Fibroblast of lung (primary cell): ENCODE results near the gene PGM5. TPM values are rescaled to one million over a fixed set of nuclear protein-coding genes. Genes with fewer than 3 reads are reported as not detected.
A peak's percentile ranks its signal among the peaks of the same experiment; 100 is the strongest.
"Not testable (repeated sequence)": the region's sequence is repeated elsewhere in the genome, so short reads cannot be mapped to it uniquely, and the experiment has no call there.

ENCODE experiments used
- DNase-seq, 2 donors: peaks; one replicate each; pipeline versions ENCODE4 v3.0.0 to v3.0.0-alpha.2; 2010; ENCODE audit warnings: low read depth in 2 of 2
- H2AFZ ChIP-seq: 2 replicates; pipeline ENCODE4 v1.5.1; 2012; ENCODE audit warnings: low read length, control low read depth, inconsistent platforms
- H3K27ac ChIP-seq: 2 replicates; pipeline ENCODE4 v1.5.1; 2011; ENCODE audit warnings: low read length, control low read depth; ENCODE audit not compliant: insufficient read depth
- H3K27me3 ChIP-seq: 2 replicates; pipeline ENCODE4 v1.5.1; 2011; ENCODE audit warnings: mild to moderate bottlenecking, low read length; ENCODE audit not compliant: control insufficient read depth, insufficient read depth
- H3K36me3 ChIP-seq: 2 replicates; pipeline ENCODE4 v1.5.1; 2011; ENCODE audit warnings: low read length; ENCODE audit not compliant: control insufficient read depth, insufficient read depth
- H3K4me1 ChIP-seq: 2 replicates; pipeline ENCODE4 v1.5.1; 2011; ENCODE audit warnings: low read length; ENCODE audit not compliant: control insufficient read depth, insufficient read depth; ENCODE audit errors: extremely low read depth
- H3K4me2 ChIP-seq: 2 replicates; pipeline ENCODE4 v1.5.1; 2011; ENCODE audit warnings: low read length, control low read depth; ENCODE audit not compliant: insufficient read depth; ENCODE audit errors: extremely low read depth
- H3K4me3 ChIP-seq, 4 experiments: fragments of 200-600 bp in 1 of 4; sonication (generic) in 1 of 4; replicated peaks in 1 of 4; 2 replicates each; pipeline ENCODE4 v1.5.1; 2011 to 2016; ENCODE audit warnings: low read length in 4 of 4, low read depth in 3 of 4, mild to moderate bottlenecking in 3 of 4, control low read depth in 2 of 4, inconsistent platforms in 1 of 4, mixed read lengths in 1 of 4; ENCODE audit not compliant: insufficient read depth in 1 of 4; ENCODE audit errors: control extremely low read depth in 1 of 4
- H3K79me2 ChIP-seq: 2 replicates; pipeline ENCODE4 v1.5.1; 2012; ENCODE audit warnings: mild to moderate bottlenecking, low read length, inconsistent platforms; ENCODE audit not compliant: control insufficient read depth, insufficient read depth
- H3K9ac ChIP-seq: 2 replicates; pipeline ENCODE4 v1.5.1; 2011; ENCODE audit warnings: mild to moderate bottlenecking, low read length, control low read depth; ENCODE audit not compliant: insufficient read depth
- H3K9me3 ChIP-seq: 2 replicates; pipeline ENCODE4 v1.5.1; 2012; ENCODE audit warnings: low read depth, low read length; ENCODE audit not compliant: control insufficient read depth, insufficient read depth
- H4K20me1 ChIP-seq: 2 replicates; pipeline ENCODE4 v1.5.1; 2011; ENCODE audit warnings: low read length; ENCODE audit not compliant: control insufficient read depth, insufficient read depth; ENCODE audit errors: extremely low read depth
- polyA plus RNA-seq, 2 donors: library from polyadenylated mRNA; depleted of rRNA in 1 of 2; stranded (reverse) in 1 of 2; unstranded in 1 of 2; fragments of >200 nt; gene quantifications; 2 replicates each; pipeline ENCODE4 v1.2.1, GENCODE V29; 2011 to 2012; ENCODE audit warnings: missing spikeins in 1 of 2
- total RNA-seq: library from RNA; depleted of rRNA; stranded (reverse); fragments of >200 nt; gene quantifications from 2 replicates; pipeline ENCODE4 v1.2.1, GENCODE V29; 2014

The PGM5 gene
- total and polyA plus RNA-seq, 2 donors (not counting 1 experiment from before 2014, with no cell fraction given), result 42.6 to 113 TPM

DNA sequence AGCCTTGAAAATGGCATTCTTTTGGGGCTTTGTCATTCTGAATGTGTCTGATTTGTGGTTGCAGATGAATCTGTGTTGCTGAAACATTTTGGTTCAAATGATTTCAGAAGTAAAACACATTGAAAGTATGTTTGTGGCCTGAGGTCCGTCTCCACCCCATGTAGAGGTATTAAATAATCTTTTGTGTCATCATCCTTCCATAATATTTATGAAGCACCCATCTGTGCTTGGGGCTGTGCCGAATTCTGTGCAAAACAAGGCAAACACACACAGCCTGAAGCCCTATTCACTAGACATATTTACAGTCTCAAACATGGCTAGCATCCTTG, 40.6 kb downstream of the PGM5 start:
- not testable (repeated sequence) for H3K4me3 ChIP-seq, H3K9me3 ChIP-seq, H2AFZ ChIP-seq, H3K36me3 ChIP-seq, H3K79me2 ChIP-seq, H4K20me1 ChIP-seq, H3K27me3 ChIP-seq, H3K9ac ChIP-seq, H3K4me1 ChIP-seq
- Histone ChIP-seq H3K4me2 (peak overlapping the region; percentile 25), H3K27ac (peak overlapping the region; percentile 14)
- peak; percentile 67 to 89 for DNase-seq

DNA sequence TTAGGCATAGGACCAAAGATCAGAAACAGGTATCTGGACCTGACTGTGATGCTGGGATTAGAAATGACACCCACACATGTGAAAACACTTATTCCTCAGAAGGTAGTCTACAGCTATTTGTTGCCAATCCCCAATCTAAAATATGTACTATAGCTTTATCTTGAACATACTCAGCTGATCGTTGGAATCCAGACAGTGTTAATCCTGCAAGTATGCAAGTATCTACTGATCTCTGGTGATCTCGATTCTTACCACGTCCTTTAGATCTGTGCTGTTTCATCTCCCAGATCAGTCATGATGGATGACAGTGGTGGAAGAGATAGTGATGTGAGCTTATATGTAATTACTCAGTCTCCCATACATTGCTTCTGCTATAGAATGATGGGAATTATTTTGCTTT, 41.4 kb downstream of the PGM5 start:
- DNase-seq, result peak in 1 of 2 donors; percentile 19
- H3K79me2 ChIP-seq, H3K36me3 ChIP-seq, H3K4me3 ChIP-seq, H2AFZ ChIP-seq, H3K27me3 ChIP-seq, H3K4me1 ChIP-seq, H3K27ac ChIP-seq, H3K9ac ChIP-seq, H3K9me3 ChIP-seq, H4K20me1 ChIP-seq, H3K4me2 ChIP-seq: not testable (repeated sequence)

DNA sequence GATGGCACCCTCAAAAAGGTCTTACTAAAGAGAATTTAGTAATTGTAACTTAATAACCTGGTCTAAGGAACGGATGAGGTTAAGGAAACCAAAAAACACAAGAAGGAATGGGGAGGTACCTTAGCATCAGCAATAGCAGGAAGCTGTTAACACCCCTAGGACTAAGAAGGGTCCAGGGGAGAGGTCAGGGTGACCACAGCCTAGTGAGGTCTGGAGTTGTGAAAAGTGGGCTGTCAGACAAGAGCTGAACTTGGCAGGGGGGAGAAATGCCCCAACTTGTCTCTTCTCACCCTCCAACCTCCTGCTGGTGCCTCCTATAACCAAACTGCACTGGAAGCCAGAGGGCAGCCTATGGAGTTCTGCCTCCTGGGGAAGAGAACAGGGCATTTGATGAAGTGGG, 41.9 kb downstream of the PGM5 start:
- H3K36me3 ChIP-seq, H3K27me3 ChIP-seq, H3K4me2 ChIP-seq, H4K20me1 ChIP-seq, H3K79me2 ChIP-seq, H2AFZ ChIP-seq, H3K4me3 ChIP-seq, H3K9ac ChIP-seq, DNase-seq, H3K4me1 ChIP-seq, H3K27ac ChIP-seq, H3K9me3 ChIP-seq: not testable (repeated sequence)

DNA sequence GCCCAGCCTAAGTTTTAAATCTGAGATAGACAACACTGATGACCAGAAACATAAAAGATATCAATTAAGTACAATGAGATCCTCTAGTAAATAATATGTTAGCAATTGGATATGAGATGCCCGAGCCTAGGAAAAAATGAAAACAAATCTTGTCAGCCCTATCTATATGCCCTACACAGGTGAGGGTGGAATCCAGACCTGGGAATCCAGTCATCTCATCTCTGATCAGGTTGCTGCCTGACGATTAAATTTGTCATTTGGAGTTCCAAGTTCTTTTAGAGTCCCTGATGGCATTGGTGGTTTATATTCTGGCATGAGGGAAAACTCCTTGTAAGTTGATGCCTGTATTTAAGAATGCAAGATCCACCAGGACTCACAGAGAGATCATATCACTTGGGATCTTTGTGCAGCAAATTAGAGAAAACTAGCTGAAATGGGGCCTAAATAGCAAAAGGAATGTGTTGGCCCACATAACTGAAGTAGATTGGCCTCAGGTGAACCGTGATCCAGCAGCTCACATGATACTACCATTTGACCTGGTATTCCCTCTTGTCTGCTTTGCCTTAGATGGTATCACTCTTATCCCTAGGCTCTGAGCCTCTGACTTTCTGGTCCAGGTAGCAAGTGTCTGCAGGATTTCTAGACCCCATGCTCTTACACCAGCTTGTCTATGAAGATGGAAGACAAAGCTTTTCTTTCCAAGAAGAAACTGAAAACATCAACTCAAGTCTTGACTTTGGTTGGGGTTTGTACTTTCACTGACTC, 48.2 kb downstream of the PGM5 start:
- not testable (repeated sequence) for H3K9ac ChIP-seq, H3K9me3 ChIP-seq, DNase-seq, H3K4me3 ChIP-seq, H3K36me3 ChIP-seq, H3K27me3 ChIP-seq, H3K4me2 ChIP-seq, H3K79me2 ChIP-seq, H3K27ac ChIP-seq, H3K4me1 ChIP-seq, H2AFZ ChIP-seq, H4K20me1 ChIP-seq

DNA sequence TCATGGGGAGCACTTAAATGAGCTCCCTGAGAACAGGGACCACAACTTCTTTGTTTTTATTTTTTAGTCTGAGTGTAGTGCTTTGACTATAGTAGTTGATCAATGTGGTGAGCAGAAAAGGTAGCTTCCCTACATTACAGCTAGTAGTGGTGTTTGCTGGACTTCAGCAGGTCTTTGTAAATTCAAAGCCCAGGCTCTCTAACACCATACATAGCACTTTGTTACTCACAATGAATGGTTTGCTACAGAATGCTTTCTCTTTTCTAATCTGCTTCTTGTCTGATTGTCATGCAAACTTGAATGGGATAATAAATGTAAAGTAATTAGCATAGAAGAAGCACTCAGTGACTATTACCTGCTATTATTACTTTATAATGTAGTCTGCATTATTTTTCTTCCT, 55.5 kb downstream of the PGM5 start:
- not testable (repeated sequence) for H4K20me1 ChIP-seq, H3K4me3 ChIP-seq, DNase-seq, H3K4me1 ChIP-seq, H3K27me3 ChIP-seq, H3K27ac ChIP-seq, H3K4me2 ChIP-seq, H3K36me3 ChIP-seq, H3K79me2 ChIP-seq, H2AFZ ChIP-seq, H3K9ac ChIP-seq, H3K9me3 ChIP-seq

DNA sequence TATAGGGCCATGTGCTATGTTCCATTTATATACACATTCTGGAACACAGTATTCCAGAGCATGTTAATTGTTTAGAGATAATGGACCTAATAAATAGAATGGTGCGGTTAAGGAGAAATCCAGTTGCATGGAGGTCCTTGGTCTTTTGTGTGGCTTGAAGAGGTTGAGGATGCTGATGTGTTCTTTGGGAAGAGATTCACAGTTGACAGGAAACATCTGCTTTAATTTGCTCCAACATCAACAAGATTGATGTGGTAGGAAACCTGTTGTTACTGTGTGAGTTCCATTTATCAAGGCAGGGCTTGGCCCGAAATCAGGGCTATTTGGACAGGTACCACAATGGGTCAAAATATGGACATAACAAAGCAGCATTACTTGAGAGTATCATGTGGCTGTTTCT, 56.3 kb downstream of the PGM5 start:
- H3K9ac ChIP-seq, H2AFZ ChIP-seq, H3K79me2 ChIP-seq, H3K4me1 ChIP-seq, H3K4me3 ChIP-seq, H3K4me2 ChIP-seq, H3K27me3 ChIP-seq, H3K9me3 ChIP-seq, H4K20me1 ChIP-seq, H3K27ac ChIP-seq, DNase-seq, H3K36me3 ChIP-seq: not testable (repeated sequence)

DNA sequence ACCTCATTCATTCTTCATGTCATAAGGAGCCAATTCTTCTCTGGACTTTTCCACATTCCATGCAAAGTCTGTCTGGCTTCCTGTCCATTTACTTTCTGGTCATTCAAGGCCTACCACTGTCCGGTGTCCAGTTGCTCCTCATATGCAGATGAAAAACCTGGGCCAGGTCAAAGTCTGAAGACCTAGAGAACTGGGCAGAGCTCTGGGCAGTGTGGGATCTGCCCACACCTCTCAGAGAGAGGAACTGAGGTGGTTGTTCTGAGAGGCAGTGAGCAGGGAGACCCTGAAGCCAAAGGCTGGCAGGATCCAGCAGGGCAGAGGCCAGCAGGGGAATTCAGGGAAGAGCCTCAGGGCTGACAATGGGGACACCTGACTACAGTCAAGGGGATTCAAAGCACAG, 58.7 kb downstream of the PGM5 start:
- H3K27me3 ChIP-seq, H4K20me1 ChIP-seq, H2AFZ ChIP-seq, H3K4me3 ChIP-seq, H3K4me2 ChIP-seq, H3K9ac ChIP-seq, H3K79me2 ChIP-seq, DNase-seq, H3K27ac ChIP-seq, H3K36me3 ChIP-seq, H3K9me3 ChIP-seq, H3K4me1 ChIP-seq: not testable (repeated sequence)
